ENCODE measurements around the gene PMS1.

The PMS1 gene

GRCh38 chr2:189854187-189854586 is 69.9 kb downstream of the PMS1 start:
- TF ChIP-seq CTCF (conservative IDR thresholded peaks at IDR 0.05) (no peak), ZFX (IDR thresholded peaks at IDR 0.05) (no peak)
- H3K27ac ChIP-seq = no peak overlapping the region

- TF ChIP-seq CTCF (conservative IDR thresholded peaks at IDR 0.05) = no peak
- no peak for TF ChIP-seq ZFX (IDR thresholded peaks at IDR 0.05)
- H3K27ac ChIP-seq = no peak overlapping the region
Measured at GRCh38 chr2:189854940-189855339, 70.7 kb downstream of the PMS1 start.

GRCh38 chr2:189858291-189858690 is 74.0 kb downstream of the PMS1 start:
- TF ChIP-seq CTCF (conservative IDR thresholded peaks at IDR 0.05) (no peak), ZFX (IDR thresholded peaks at IDR 0.05) (no peak)
- no peak overlapping the region for H3K27ac ChIP-seq

GRCh38 chr2:189860161-189860560 is 75.9 kb downstream of the PMS1 start:
- TF ChIP-seq ZFX (IDR thresholded peaks at IDR 0.05) = no peak
- no peak overlapping the region for H3K27ac ChIP-seq

GRCh38 chr2:189862751-189863150 is 78.5 kb downstream of the PMS1 start:
- H3K27ac ChIP-seq = no peak overlapping the region
- TF ChIP-seq ZFX (IDR thresholded peaks at IDR 0.05) (no peak), CTCF (conservative IDR thresholded peaks at IDR 0.05) (no peak)

- no peak overlapping the region for H3K27ac ChIP-seq
- no peak for TF ChIP-seq ZFX (IDR thresholded peaks at IDR 0.05)
- TF ChIP-seq CTCF (conservative IDR thresholded peaks at IDR 0.05) = no peak
Measured at GRCh38 chr2:189865826-189866225, 81.6 kb downstream of the PMS1 start.

- TF ChIP-seq ZFX (IDR thresholded peaks at IDR 0.05) = no peak
- no peak for TF ChIP-seq CTCF (conservative IDR thresholded peaks at IDR 0.05)
Measured at GRCh38 chr2:189866296-189866695, 82.0 kb downstream of the PMS1 start.

GRCh38 chr2:189868896-189869295 is 84.6 kb downstream of the PMS1 start:
- TF ChIP-seq CTCF (conservative IDR thresholded peaks at IDR 0.05) (no peak), ZFX (IDR thresholded peaks at IDR 0.05) (no peak)
- H3K27ac ChIP-seq = no peak overlapping the region

More at GRCh38 chr2:189866296-189866695, 82.0 kb downstream of the PMS1 start:
- H3K27ac ChIP-seq = no peak overlapping the region

All from C4-2B (cell line).